Mucosa of rectum (tissue), 2 donors: Measurements from ENCODE around the gene IGF1.
A peak's percentile ranks its signal among the peaks of the same experiment; 100 is the strongest.

Experiments
- H3K27ac ChIP-seq, 2 donors: one replicate each; pipeline ENCODE4 v1.7.0; 2013; ENCODE audit warnings: inconsistent platforms in 2 of 2, low read depth in 2 of 2, low read length in 2 of 2
- H3K27me3 ChIP-seq, 2 donors: one replicate each; pipeline ENCODE4 v1.7.0; 2013; ENCODE audit warnings: low read length in 2 of 2; ENCODE audit not compliant: control insufficient read depth in 2 of 2, insufficient read depth in 2 of 2
- H3K36me3 ChIP-seq, 2 donors: one replicate each; pipeline ENCODE4 v1.7.0; 2013; ENCODE audit warnings: low read length in 2 of 2; ENCODE audit not compliant: control insufficient read depth in 2 of 2, insufficient read depth in 2 of 2
- H3K4me1 ChIP-seq, 2 donors: one replicate each; pipeline ENCODE4 v1.7.0; 2013; ENCODE audit warnings: low read length in 2 of 2, mild to moderate bottlenecking in 1 of 2; ENCODE audit not compliant: control insufficient read depth in 2 of 2, insufficient read depth in 2 of 2
- H3K4me3 ChIP-seq, 2 donors: one replicate each; pipeline ENCODE4 v1.7.0; 2013; ENCODE audit warnings: low read length in 2 of 2
- H3K9ac ChIP-seq, 2 donors: one replicate each; pipeline ENCODE4 v1.7.0; 2013; ENCODE audit warnings: low read length in 2 of 2, low read depth in 1 of 2, mild to moderate bottlenecking in 1 of 2
- H3K9me3 ChIP-seq, 2 donors: one replicate each; pipeline ENCODE4 v1.7.0; 2013; ENCODE audit warnings: low read length in 2 of 2; ENCODE audit not compliant: control insufficient read depth in 2 of 2
- donor health status: healthy.
- donor health status: Normal muscosa, but diverticular disease.

IGF1 gene

GRCh38 chr12:102501773-102502172, 21.4 kb upstream of the IGF1 start:
- H3K9ac ChIP-seq, result no peak overlapping the region
- H3K4me1 ChIP-seq, result no peaks in the 10 kb centered on the region
- H3K36me3 ChIP-seq, result no peaks in the 10 kb centered on the region
- H3K4me3 ChIP-seq, result no peak overlapping the region
- H3K27ac ChIP-seq, result no peak overlapping the region
- H3K27me3 ChIP-seq, result no peaks in the 10 kb centered on the region
- no peaks in the 10 kb centered on the region for H3K9me3 ChIP-seq

- Histone ChIP-seq H3K27ac (no peak overlapping the region), H3K9me3 (peaks cover 0 to 2% of the 10 kb centered on the region in 2 donors), H3K9ac (no peak overlapping the region), H3K4me1 (no peaks in the 10 kb centered on the region), H3K27me3 (no peaks in the 10 kb centered on the region), H3K36me3 (no peaks in the 10 kb centered on the region), H3K4me3 (no peak overlapping the region)
Measured at GRCh38 chr12:102498471-102498870, 18.1 kb upstream of the IGF1 start.

GRCh38 chr12:102497743-102498142, 17.4 kb upstream of the IGF1 start:
- no peaks in the 10 kb centered on the region for H3K4me1 ChIP-seq
- H3K9ac ChIP-seq, result no peak overlapping the region
- H3K27me3 ChIP-seq, result no peaks in the 10 kb centered on the region
- peaks cover 0 to 2% of the 10 kb centered on the region in 2 donors for H3K9me3 ChIP-seq
- H3K27ac ChIP-seq, result no peak overlapping the region
- no peak overlapping the region for H3K4me3 ChIP-seq
- H3K36me3 ChIP-seq, result no peaks in the 10 kb centered on the region

GRCh38 chr12:102496591-102496990, 16.2 kb upstream of the IGF1 start:
- no peaks in the 10 kb centered on the region for H3K27me3 ChIP-seq
- H3K9ac ChIP-seq, result no peak overlapping the region
- H3K27ac ChIP-seq, result no peak overlapping the region
- no peak overlapping the region for H3K4me3 ChIP-seq
- H3K4me1 ChIP-seq, result no peaks in the 10 kb centered on the region
- peaks cover 0 to 2% of the 10 kb centered on the region in 2 donors for H3K9me3 ChIP-seq
- no peaks in the 10 kb centered on the region for H3K36me3 ChIP-seq

- H3K27ac ChIP-seq, result no peak overlapping the region
- H3K4me3 ChIP-seq, result no peak overlapping the region
- peaks cover 2 to 4% of the 10 kb centered on the region in 2 donors for H3K4me1 ChIP-seq
- H3K36me3 ChIP-seq, result no peaks in the 10 kb centered on the region
- no peak overlapping the region for H3K9ac ChIP-seq
- H3K27me3 ChIP-seq, result no peaks in the 10 kb centered on the region
- no peaks in the 10 kb centered on the region for H3K9me3 ChIP-seq
Measured at GRCh38 chr12:102487226-102487625, 6.9 kb upstream of the IGF1 start.

- Histone ChIP-seq H3K9ac (no peak overlapping the region), H3K4me1 (peaks cover 2 to 4% of the 10 kb centered on the region in 2 donors), H3K27ac (no peak overlapping the region), H3K27me3 (no peaks in the 10 kb centered on the region), H3K4me3 (no peak overlapping the region), H3K9me3 (no peaks in the 10 kb centered on the region), H3K36me3 (no peaks in the 10 kb centered on the region)
Measured at GRCh38 chr12:102486153-102486552, 5.8 kb upstream of the IGF1 start.

GRCh38 chr12:102484428-102484958, 4.1 kb upstream of the IGF1 start:
- no peaks in the 10 kb centered on the region for H3K9me3 ChIP-seq
- peak overlapping the region; percentile 46 to 68 for H3K27ac ChIP-seq
- no peaks in the 10 kb centered on the region for H3K36me3 ChIP-seq
- H3K27me3 ChIP-seq, result no peaks in the 10 kb centered on the region
- H3K4me3 ChIP-seq, result peak overlapping the region; percentile 36 to 65
- peaks cover 2 to 4% of the 10 kb centered on the region in 2 donors for H3K4me1 ChIP-seq
- H3K9ac ChIP-seq, result peak overlapping the region in 1 of 2 donors; percentile 47

- Histone ChIP-seq H3K9me3 (no peaks in the 10 kb centered on the region), H3K4me3 (peak overlapping the region; percentile 36 to 65), H3K4me1 (peaks cover 2 to 4% of the 10 kb centered on the region in 2 donors), H3K36me3 (no peaks in the 10 kb centered on the region), H3K27ac (peak overlapping the region; percentile 46 to 68), H3K9ac (peak overlapping the region in 1 of 2 donors; percentile 47), H3K27me3 (no peaks in the 10 kb centered on the region)
Measured at GRCh38 chr12:102484017-102484416, 3.7 kb upstream of the IGF1 start.

GRCh38 chr12:102483466-102483865, 3.1 kb upstream of the IGF1 start:
- no peaks in the 10 kb centered on the region for H3K9me3 ChIP-seq
- peak overlapping the region in 1 of 2 donors; percentile 68 for H3K27ac ChIP-seq
- no peak overlapping the region for H3K4me3 ChIP-seq
- H3K36me3 ChIP-seq, result no peaks in the 10 kb centered on the region
- no peak overlapping the region for H3K9ac ChIP-seq
- H3K27me3 ChIP-seq, result no peaks in the 10 kb centered on the region
- peaks cover 2 to 4% of the 10 kb centered on the region in 2 donors for H3K4me1 ChIP-seq

GRCh38 chr12:102481705-102482425, 1.5 kb upstream of the IGF1 start:
- peaks cover 2 to 4% of the 10 kb centered on the region in 2 donors for H3K4me1 ChIP-seq
- H3K27me3 ChIP-seq, result no peaks in the 10 kb centered on the region
- no peaks in the 10 kb centered on the region for H3K9me3 ChIP-seq
- no peak overlapping the region for H3K27ac ChIP-seq
- H3K36me3 ChIP-seq, result no peaks in the 10 kb centered on the region
- no peak overlapping the region for H3K9ac ChIP-seq
- H3K4me3 ChIP-seq, result no peak overlapping the region
